Medulla oblongata (tissue), 1 donor: Measurements from ENCODE around the gene TNFAIP8.
"Not testable (repeated sequence)": the region's sequence is repeated elsewhere in the genome, so short reads cannot be mapped to it uniquely, and the experiment has no call there.

Experiments
- DNase-seq: peaks from one replicate; pipeline ENCODE4 v3.0.0-alpha.2; 2015; ENCODE audit errors: extremely low spot score

TNFAIP8 gene

DNA sequence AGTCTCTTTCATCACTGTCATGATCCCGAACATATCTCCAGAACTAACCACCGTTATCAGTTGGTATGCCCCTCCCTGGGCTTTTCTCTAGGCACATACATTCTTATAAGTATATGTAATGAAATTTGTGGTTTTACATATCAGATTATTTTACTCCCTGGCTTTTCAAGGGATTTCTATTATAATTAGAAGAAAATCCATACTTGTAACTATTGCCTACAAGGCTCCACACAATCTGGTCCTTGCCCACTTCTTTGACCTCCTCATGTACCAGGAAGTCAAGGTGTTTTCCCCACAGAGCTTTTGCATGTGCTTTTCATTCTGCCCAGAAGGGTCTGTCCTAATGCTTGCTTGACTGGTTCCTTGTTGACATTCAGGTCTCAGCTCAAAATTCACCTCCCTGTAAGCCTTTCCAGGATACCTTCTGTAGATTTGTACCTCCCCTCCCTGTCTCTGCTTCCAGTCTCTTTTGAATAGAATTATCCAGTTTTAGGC lies 62.8 kb downstream of the TNFAIP8 start:
- no peak for DNase-seq

GRCh38 chr5:119420169-119420568 lies 64.3 kb downstream of the TNFAIP8 start:
- DNase-seq = no peak

DNA sequence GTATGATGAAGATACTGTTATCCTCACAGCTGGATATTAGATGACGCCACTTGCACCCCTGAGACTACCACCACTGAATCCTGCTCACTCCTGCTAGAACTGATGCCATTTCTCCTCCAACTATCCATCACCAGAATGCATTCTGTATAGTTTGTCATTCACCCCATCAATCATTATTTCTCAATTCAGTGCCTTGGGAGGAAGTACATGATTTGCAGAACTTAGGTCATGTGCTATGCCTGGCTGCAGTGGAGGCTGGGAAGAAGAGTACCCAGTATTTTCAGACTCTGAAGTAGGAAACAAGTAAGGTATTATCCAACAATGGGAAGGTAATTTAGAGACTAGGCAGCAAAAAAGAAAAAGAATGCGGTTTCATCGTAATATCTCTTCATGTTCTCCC lies 70.2 kb downstream of the TNFAIP8 start:
- no peak for DNase-seq

GRCh38 chr5:119427060-119427459 lies 71.2 kb downstream of the TNFAIP8 start:
- DNase-seq = no peak

DNA sequence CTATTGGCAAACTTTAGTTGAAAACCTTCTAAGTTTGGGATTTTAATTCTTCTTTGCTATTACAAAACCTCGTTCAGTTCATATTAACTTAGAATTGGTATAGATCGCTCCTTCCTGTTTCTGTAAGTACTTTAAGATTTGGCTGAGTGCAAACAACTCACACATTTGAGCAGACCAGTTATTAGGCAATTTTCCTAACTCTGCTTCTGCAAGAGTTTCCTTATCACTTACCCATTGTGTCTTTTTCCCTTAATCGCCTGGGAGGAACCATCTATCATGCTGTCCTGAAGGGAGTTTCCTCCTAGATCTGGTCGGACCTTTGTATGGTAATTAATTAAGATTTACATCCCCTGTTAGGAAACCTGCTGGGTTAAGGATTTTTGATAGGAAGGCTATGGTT lies 71.8 kb downstream of the TNFAIP8 start:
- not testable (repeated sequence) for DNase-seq

GRCh38 chr5:119428166-119428565 lies 72.3 kb downstream of the TNFAIP8 start:
- DNase-seq = not testable (repeated sequence)

- not testable (repeated sequence) for DNase-seq
Measured at GRCh38 chr5:119428574-119428973, 72.8 kb downstream of the TNFAIP8 start.

GRCh38 chr5:119432674-119433237 lies 76.9 kb downstream of the TNFAIP8 start:
- DNase-seq = not testable (repeated sequence)

- DNase-seq = peak; percentile 56
Measured at GRCh38 chr5:119435436-119436132, 79.8 kb downstream of the TNFAIP8 start.

GRCh38 chr5:119437785-119438586 lies 82.2 kb downstream of the TNFAIP8 start:
- not testable (repeated sequence) for DNase-seq

GRCh38 chr5:119438587-119438917 lies 82.7 kb downstream of the TNFAIP8 start:
- not testable (repeated sequence) for DNase-seq

DNA sequence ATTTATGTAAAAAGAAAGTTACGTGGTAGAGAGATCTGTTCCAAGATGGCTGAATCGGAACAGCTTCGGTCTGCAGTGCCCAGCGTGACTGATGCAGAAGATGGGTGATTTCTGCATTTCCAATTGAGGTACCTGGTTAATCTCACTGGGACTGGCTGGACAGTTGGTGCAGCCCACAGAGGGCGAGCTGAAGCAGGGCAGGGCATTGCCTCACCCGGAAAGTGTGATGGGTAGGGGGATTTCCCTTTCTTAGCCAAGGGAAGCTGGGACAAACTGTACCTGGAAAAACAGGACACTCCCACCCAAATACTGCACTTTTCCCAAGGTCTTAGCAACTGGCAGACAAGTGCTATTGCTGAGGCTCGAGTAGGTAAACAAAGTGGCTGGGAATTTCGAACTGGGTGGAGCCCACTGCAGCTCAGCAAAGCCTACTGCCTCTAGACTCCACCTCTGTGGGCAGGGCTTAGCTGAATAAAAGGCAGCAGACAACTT lies 83.4 kb downstream of the TNFAIP8 start:
- DNase-seq = no peak

DNA sequence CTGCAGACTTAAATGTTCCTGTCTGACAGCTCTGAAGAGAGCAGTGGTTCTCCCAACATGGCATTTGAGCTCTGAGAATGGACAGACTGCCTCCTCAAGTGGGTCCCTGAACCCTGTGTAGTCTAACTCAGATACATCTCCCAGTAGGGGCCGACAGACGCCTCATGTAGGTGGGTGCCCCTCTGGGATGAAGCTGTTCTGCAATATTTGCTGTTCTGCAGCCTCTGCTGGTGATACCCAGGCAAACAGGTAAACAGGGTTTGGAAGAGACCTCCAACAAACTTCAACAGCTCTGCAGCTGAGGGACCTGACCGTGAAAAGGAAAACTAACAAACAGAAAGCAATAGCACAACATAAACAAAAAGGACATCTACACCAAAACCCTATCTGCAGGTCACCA lies 83.8 kb downstream of the TNFAIP8 start:
- DNase-seq = not testable (repeated sequence)

- not testable (repeated sequence) for DNase-seq
Measured at GRCh38 chr5:119444643-119445042, 88.8 kb downstream of the TNFAIP8 start.

- no peak for DNase-seq
Measured at GRCh38 chr5:119445544-119445943, 89.7 kb downstream of the TNFAIP8 start.
